ENCODE measurements around the gene CERS6.

Gene CERS6

DNA sequence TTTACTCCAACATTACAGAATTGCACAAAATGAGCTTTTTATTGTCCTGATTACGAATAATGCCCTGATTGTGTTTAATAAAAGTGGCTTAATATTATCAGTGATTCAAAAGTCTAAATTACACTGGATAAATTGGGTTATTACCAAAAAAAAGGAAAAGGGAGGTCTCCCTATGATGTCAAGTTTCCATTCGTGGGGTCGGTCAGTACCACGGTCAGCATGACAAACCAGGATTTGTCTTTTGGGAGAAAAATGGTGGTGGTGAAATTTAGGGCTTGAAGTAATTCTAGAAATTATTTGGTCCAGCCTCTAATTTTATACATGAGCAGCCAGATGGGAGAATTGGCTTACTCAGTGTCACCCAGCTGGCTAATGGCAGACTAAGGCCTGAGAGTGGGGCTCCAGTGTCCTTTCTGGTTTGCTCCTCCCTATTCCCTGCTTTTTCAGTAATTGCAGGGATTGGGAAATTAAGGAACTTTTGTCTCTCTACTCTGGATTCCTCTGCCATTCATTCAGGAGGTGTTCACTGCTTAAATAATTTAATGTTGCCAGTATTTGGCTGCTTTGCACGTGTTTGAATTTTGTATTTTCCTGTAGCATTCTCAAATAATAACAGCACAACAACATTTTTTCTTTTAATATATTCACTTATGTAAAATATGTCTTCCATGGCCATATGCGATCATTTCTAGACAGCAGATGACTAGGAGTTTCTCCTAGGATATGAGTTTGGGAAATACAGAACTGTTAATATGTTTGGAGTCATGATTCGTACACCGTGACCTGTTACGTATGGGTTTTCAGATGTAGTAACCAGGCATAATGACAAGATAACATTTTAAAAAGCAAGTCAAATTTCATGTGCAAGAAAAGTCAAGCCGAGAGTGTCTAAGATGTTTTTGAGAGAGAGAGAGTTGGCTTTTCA lies 217.5 kb downstream of the CERS6 start (continued):
- TF ChIP-seq, protein P1, sequence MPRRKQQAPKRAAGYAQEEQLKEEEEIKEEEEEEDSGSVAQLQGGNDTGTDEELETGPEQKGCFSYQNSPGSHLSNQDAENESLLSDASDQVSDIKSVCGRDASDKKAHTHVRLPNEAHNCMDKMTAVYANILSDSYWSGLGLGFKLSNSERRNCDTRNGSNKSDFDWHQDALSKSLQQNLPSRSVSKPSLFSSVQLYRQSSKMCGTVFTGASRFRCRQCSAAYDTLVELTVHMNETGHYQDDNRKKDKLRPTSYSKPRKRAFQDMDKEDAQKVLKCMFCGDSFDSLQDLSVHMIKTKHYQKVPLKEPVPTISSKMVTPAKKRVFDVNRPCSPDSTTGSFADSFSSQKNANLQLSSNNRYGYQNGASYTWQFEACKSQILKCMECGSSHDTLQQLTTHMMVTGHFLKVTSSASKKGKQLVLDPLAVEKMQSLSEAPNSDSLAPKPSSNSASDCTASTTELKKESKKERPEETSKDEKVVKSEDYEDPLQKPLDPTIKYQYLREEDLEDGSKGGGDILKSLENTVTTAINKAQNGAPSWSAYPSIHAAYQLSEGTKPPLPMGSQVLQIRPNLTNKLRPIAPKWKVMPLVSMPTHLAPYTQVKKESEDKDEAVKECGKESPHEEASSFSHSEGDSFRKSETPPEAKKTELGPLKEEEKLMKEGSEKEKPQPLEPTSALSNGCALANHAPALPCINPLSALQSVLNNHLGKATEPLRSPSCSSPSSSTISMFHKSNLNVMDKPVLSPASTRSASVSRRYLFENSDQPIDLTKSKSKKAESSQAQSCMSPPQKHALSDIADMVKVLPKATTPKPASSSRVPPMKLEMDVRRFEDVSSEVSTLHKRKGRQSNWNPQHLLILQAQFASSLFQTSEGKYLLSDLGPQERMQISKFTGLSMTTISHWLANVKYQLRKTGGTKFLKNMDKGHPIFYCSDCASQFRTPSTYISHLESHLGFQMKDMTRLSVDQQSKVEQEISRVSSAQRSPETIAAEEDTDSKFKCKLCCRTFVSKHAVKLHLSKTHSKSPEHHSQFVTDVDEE (CRISPR knock-in tag; IDR thresholded peaks at IDR 0.05), result no peak

DNA sequence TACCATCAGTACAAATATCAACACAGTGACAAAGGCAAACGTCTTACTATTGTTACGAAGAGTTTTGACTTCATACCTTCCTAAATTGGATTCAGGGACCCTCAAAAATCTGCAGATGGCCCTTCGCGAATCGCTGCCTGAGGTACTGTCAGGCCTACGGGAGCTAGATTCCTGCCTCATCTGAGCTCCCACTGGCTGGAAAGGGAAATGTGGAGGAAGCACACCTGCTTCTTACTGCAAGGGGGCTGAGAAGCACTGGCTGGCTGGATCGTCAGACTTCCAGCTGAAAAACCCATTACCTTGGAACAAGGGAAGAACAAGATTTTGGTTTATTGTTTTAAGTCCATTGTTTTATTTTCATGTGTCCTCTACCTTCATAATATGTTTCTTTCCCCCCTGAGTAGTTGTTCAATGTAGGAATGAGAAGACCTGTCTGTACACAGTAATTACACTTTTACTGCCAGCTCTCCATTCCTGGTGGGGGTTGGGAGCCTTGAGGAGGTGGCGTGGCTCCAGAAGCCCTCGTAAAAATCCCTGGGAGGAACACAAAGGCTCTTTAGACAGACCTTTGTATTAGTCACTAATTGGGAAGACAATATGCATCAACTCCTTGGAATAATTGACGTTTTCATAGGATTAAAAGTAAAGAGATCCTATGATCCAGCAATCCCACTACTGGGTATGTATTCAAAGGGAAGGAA lies 222.2 kb downstream of the CERS6 start:
- no peak for ATAC-seq
- TF ChIP-seq CSDC2 (CRISPR knock-in tag; IDR thresholded peaks at IDR 0.05) (no peak), GLIS3 (CRISPR knock-in tag; IDR thresholded peaks at IDR 0.05) (no peak), ZNF70 (CRISPR knock-in tag; IDR thresholded peaks at IDR 0.05) (no peak), RARB (CRISPR knock-in tag; IDR thresholded peaks at IDR 0.05) (no peak), ISL1 (CRISPR knock-in tag; IDR thresholded peaks at IDR 0.05) (no peak), TOX (CRISPR knock-in tag; IDR thresholded peaks at IDR 0.05; ENCODE audit: borderline replicate concordance) (no peak), PPARA (CRISPR knock-in tag; IDR thresholded peaks at IDR 0.05; ENCODE audit: borderline replicate concordance) (no peak), ZNF8 (CRISPR knock-in tag; IDR thresholded peaks at IDR 0.05) (no peak)
- TF ChIP-seq, protein P2, sequence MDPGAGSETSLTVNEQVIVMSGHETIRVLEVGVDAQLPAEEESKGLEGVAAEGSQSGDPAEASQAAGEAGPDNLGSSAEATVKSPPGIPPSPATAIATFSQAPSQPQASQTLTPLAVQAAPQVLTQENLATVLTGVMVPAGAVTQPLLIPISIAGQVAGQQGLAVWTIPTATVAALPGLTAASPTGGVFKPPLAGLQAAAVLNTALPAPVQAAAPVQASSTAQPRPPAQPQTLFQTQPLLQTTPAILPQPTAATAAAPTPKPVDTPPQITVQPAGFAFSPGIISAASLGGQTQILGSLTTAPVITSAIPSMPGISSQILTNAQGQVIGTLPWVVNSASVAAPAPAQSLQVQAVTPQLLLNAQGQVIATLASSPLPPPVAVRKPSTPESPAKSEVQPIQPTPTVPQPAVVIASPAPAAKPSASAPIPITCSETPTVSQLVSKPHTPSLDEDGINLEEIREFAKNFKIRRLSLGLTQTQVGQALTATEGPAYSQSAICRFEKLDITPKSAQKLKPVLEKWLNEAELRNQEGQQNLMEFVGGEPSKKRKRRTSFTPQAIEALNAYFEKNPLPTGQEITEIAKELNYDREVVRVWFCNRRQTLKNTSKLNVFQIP (CRISPR knock-in tag; IDR thresholded peaks at IDR 0.05; ENCODE audit: borderline replicate concordance, low read depth), result no peak
- TF ChIP-seq, protein P3, sequence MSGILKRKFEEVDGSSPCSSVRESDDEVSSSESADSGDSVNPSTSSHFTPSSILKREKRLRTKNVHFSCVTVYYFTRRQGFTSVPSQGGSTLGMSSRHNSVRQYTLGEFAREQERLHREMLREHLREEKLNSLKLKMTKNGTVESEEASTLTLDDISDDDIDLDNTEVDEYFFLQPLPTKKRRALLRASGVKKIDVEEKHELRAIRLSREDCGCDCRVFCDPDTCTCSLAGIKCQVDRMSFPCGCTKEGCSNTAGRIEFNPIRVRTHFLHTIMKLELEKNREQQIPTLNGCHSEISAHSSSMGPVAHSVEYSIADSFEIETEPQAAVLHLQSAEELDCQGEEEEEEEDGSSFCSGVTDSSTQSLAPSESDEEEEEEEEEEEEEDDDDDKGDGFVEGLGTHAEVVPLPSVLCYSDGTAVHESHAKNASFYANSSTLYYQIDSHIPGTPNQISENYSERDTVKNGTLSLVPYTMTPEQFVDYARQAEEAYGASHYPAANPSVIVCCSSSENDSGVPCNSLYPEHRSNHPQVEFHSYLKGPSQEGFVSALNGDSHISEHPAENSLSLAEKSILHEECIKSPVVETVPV (CRISPR knock-in tag; IDR thresholded peaks at IDR 0.05), result no peak
- TF ChIP-seq, protein P1 (CRISPR knock-in tag; IDR thresholded peaks at IDR 0.05), result no peak

DNA sequence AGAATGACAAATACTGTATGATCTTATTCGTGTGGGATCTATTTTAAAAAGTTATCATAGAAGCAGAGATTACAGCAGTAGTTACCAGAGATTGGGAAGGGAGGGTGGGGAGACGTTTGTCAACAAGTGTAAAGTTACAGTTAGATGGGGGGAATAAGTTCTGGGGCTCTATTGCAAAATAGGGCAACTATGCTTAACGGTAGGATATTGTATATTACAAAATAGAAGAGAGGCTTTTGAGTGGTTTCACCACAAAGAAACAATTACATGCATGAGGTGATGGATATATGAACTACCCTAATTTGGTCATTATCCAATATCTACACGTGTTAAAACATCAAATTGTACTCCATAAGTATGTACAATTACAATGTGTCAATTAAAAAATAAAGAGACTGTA lies 223.0 kb downstream of the CERS6 start:
- ATAC-seq, result no peak
- TF ChIP-seq, protein P3 (CRISPR knock-in tag; IDR thresholded peaks at IDR 0.05), result no peak
- TF ChIP-seq TCF4 (CRISPR knock-in tag; IDR thresholded peaks at IDR 0.05; ENCODE audit: borderline replicate concordance) (no peak), BACH2 (CRISPR knock-in tag; IDR thresholded peaks at IDR 0.05; ENCODE audit: borderline replicate concordance) (no peak), ZC3H10 (CRISPR knock-in tag; IDR thresholded peaks at IDR 0.05) (no peak), ZFP3 (CRISPR knock-in tag; IDR thresholded peaks at IDR 0.05) (no peak), ZNF8 (CRISPR knock-in tag; IDR thresholded peaks at IDR 0.05) (no peak), SNAI2 (CRISPR knock-in tag; IDR thresholded peaks at IDR 0.05) (no peak)
- TF ChIP-seq, protein P2 (CRISPR knock-in tag; IDR thresholded peaks at IDR 0.05; ENCODE audit: borderline replicate concordance, low read depth), result no peak
- TF ChIP-seq, protein P1 (CRISPR knock-in tag; IDR thresholded peaks at IDR 0.05), result no peak
